H1 (cell line): ENCODE results near the gene AHDC1. TPM values are rescaled to one million over a fixed set of nuclear protein-coding genes. Genes with fewer than 3 reads are reported as not detected.

Source experiments
- ATF2 ChIP-seq: IDR thresholded peaks from 2 replicates; pipeline ENCODE4 v1.6.1; 2012; ENCODE audit warnings: low read length, inconsistent platforms
- E2F6 ChIP-seq: IDR thresholded peaks from 2 replicates; pipeline ENCODE4 v1.6.1; 2012; ENCODE audit warnings: inconsistent platforms
- JUND ChIP-seq: IDR thresholded peaks from 2 replicates; pipeline ENCODE4 v1.6.1; 2011; ENCODE audit warnings: mild to moderate bottlenecking, improper control_type of control experiment, low read length
- polyA plus RNA-seq, 7 experiments: library from polyadenylated mRNA; depleted of rRNA in 3 of 7; stranded (reverse) in 5 of 7; unstranded in 2 of 7; fragments of >200 nt in 5 of 7; fragments of 200-250 nt in 2 of 7; gene quantifications; 1 replicate in 5 of 7; 2 replicates in 1 of 7; 4 replicates in 1 of 7; pipeline versions ENCODE4 v1.2.1 to v1.2.3, GENCODE V29; 2011 to 2013; ENCODE audit warnings: missing spikeins in 2 of 7, mixed read lengths in 2 of 7
- total RNA-seq: library from RNA; stranded (reverse); fragmentation: NEBNext Ultra II Directional; extraction: Animal tissue kit (Norgen Biotek cat#: 25700); gene quantifications from 2 replicates; pipeline ENCODE4 v1.2.1, GENCODE V29; 2021
- TF ChIP-seq, protein P1 (sequence below): fragments of 300-600 bp; sonication (generic); IDR thresholded peaks from 2 replicates; pipeline ENCODE4 v1.7.1; 2012; ENCODE audit warnings: low read length, moderate library complexity, mild to moderate bottlenecking, inconsistent platforms; ENCODE audit not compliant: insufficient replicate concordance
- TF ChIP-seq, protein P2 (sequence below): IDR thresholded peaks from 2 replicates; pipeline ENCODE4 v1.6.1; 2012; ENCODE audit warnings: inconsistent platforms

The AHDC1 gene
- total and polyA plus RNA-seq, 2 of the 8 experiments (the other 6 are each of a cell fraction or from before 2014, with no cell fraction given) = 4.4 to 35.1 TPM

DNA sequence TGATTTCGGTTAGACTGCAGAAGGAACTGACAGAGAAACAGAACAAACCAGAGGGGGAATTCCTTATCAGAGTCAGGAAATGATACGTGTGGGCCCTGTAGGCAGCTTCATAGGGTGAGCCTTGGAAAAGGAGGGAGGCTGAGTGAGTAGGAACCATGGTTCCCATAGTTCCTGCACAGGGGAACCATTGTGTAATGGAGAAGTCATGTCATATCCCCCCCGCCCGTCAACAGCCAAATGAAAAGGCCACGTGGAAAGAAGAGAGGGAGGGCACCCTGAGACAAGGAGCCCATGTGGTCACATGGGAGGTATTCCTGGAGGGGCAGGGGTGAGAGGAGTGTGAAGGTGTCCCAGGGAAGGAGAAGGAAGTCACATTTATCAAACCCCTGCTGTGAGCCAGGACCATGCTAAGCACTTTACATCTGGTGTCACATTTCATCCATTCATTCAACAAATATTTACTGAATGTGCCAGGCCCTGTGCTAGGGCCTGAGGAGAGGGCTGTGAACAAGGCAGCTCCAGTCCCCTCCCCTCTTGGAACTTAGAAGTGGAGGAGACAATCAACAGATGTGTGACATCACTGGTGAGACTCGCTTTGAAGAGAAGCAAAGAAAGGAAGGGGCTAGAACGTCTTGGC, 46.7 kb upstream of the AHDC1 start (continued):
- TF ChIP-seq, protein P1, sequence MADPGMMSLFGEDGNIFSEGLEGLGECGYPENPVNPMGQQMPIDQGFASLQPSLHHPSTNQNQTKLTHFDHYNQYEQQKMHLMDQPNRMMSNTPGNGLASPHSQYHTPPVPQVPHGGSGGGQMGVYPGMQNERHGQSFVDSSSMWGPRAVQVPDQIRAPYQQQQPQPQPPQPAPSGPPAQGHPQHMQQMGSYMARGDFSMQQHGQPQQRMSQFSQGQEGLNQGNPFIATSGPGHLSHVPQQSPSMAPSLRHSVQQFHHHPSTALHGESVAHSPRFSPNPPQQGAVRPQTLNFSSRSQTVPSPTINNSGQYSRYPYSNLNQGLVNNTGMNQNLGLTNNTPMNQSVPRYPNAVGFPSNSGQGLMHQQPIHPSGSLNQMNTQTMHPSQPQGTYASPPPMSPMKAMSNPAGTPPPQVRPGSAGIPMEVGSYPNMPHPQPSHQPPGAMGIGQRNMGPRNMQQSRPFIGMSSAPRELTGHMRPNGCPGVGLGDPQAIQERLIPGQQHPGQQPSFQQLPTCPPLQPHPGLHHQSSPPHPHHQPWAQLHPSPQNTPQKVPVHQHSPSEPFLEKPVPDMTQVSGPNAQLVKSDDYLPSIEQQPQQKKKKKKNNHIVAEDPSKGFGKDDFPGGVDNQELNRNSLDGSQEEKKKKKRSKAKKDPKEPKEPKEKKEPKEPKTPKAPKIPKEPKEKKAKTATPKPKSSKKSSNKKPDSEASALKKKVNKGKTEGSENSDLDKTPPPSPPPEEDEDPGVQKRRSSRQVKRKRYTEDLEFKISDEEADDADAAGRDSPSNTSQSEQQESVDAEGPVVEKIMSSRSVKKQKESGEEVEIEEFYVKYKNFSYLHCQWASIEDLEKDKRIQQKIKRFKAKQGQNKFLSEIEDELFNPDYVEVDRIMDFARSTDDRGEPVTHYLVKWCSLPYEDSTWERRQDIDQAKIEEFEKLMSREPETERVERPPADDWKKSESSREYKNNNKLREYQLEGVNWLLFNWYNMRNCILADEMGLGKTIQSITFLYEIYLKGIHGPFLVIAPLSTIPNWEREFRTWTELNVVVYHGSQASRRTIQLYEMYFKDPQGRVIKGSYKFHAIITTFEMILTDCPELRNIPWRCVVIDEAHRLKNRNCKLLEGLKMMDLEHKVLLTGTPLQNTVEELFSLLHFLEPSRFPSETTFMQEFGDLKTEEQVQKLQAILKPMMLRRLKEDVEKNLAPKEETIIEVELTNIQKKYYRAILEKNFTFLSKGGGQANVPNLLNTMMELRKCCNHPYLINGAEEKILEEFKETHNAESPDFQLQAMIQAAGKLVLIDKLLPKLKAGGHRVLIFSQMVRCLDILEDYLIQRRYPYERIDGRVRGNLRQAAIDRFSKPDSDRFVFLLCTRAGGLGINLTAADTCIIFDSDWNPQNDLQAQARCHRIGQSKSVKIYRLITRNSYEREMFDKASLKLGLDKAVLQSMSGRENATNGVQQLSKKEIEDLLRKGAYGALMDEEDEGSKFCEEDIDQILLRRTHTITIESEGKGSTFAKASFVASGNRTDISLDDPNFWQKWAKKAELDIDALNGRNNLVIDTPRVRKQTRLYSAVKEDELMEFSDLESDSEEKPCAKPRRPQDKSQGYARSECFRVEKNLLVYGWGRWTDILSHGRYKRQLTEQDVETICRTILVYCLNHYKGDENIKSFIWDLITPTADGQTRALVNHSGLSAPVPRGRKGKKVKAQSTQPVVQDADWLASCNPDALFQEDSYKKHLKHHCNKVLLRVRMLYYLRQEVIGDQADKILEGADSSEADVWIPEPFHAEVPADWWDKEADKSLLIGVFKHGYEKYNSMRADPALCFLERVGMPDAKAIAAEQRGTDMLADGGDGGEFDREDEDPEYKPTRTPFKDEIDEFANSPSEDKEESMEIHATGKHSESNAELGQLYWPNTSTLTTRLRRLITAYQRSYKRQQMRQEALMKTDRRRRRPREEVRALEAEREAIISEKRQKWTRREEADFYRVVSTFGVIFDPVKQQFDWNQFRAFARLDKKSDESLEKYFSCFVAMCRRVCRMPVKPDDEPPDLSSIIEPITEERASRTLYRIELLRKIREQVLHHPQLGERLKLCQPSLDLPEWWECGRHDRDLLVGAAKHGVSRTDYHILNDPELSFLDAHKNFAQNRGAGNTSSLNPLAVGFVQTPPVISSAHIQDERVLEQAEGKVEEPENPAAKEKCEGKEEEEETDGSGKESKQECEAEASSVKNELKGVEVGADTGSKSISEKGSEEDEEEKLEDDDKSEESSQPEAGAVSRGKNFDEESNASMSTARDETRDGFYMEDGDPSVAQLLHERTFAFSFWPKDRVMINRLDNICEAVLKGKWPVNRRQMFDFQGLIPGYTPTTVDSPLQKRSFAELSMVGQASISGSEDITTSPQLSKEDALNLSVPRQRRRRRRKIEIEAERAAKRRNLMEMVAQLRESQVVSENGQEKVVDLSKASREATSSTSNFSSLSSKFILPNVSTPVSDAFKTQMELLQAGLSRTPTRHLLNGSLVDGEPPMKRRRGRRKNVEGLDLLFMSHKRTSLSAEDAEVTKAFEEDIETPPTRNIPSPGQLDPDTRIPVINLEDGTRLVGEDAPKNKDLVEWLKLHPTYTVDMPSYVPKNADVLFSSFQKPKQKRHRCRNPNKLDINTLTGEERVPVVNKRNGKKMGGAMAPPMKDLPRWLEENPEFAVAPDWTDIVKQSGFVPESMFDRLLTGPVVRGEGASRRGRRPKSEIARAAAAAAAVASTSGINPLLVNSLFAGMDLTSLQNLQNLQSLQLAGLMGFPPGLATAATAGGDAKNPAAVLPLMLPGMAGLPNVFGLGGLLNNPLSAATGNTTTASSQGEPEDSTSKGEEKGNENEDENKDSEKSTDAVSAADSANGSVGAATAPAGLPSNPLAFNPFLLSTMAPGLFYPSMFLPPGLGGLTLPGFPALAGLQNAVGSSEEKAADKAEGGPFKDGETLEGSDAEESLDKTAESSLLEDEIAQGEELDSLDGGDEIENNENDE = no peak
- TF ChIP-seq E2F6 (peak; percentile 81), ATF2 (0 out of 2 replicates have a peak, but pooled peaks have one; percentile 27), JUND (peak; percentile 24; the same call in 1 of the 2 replicates)
- TF ChIP-seq, protein P2, sequence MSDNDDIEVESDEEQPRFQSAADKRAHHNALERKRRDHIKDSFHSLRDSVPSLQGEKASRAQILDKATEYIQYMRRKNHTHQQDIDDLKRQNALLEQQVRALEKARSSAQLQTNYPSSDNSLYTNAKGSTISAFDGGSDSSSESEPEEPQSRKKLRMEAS = peak; percentile 85
